GM12864 (cell line): ENCODE measurements around the gene P2RX1.

Experiments used
- DNase-seq: peaks from one replicate; pipeline ENCODE4 v3.0.0-alpha.2; 2011; ENCODE audit warnings: low read depth
- H3K4me3 ChIP-seq: 2 replicates; pipeline ENCODE4 v1.5.1; 2011; ENCODE audit warnings: mild to moderate bottlenecking, low read depth, low read length, control low read depth
- CTCF ChIP-seq: IDR thresholded peaks from 2 replicates; pipeline ENCODE4 v1.5.1; 2011; ENCODE audit warnings: low read depth, mild to moderate bottlenecking, moderate library complexity, low read length, control low read depth, inconsistent platforms; ENCODE audit errors: missing control alignments

P2RX1 gene

GRCh38 chr17:3880983-3881382, 35.3 kb downstream of the P2RX1 start:
- TF ChIP-seq CTCF: no peak
- H3K4me3 ChIP-seq: no peak overlapping the region
- DNase-seq: no peak

GRCh38 chr17:3879591-3880417, 36.5 kb downstream of the P2RX1 start:
- no peak for DNase-seq
- TF ChIP-seq CTCF: no peak
- H3K4me3 ChIP-seq: no peak overlapping the region

GRCh38 chr17:3879186-3879585, 37.1 kb downstream of the P2RX1 start:
- TF ChIP-seq CTCF: no peak
- DNase-seq: no peak
- no peak overlapping the region for H3K4me3 ChIP-seq

- DNase-seq: no peak
- no peak for TF ChIP-seq CTCF
- H3K4me3 ChIP-seq: no peak overlapping the region
Measured at GRCh38 chr17:3877220-3877619, 39.0 kb downstream of the P2RX1 start.

- TF ChIP-seq CTCF: no peak
- no peak for DNase-seq
- no peak overlapping the region for H3K4me3 ChIP-seq
Measured at GRCh38 chr17:3875317-3875716, 40.9 kb downstream of the P2RX1 start.

- DNase-seq: no peak
- H3K4me3 ChIP-seq: no peak overlapping the region
- no peak for TF ChIP-seq CTCF
Measured at GRCh38 chr17:3873862-3874261, 42.4 kb downstream of the P2RX1 start.

GRCh38 chr17:3870871-3871306, 45.4 kb downstream of the P2RX1 start:
- H3K4me3 ChIP-seq: no peak overlapping the region
- no peak for TF ChIP-seq CTCF

More at GRCh38 chr17:3870871-3871306, 45.4 kb downstream of the P2RX1 start:
- no peak for DNase-seq
